Measurements from ENCODE around the gene HMCN1.

The HMCN1 gene

GRCh38 chr1:185733818-185734735 is at the start of gene HMCN1:
Gene HMCN1, plus strand, starts transcription at chr1:185734391. Its CDS starts 389 bp downstream, at chr1:185734780.
- no peak for DNase-seq (ENCODE audit: low read depth in 2 of 2)

- no peak for DNase-seq (ENCODE audit: low read depth in 2 of 2)
Measured at GRCh38 chr1:185686821-185687778, 47.1 kb upstream of the HMCN1 start.

- DNase-seq (ENCODE audit: low read depth in 2 of 2), result no peak
Measured at GRCh38 chr1:185690527-185690926, 43.7 kb upstream of the HMCN1 start.

- no peak for DNase-seq (ENCODE audit: low read depth in 2 of 2)
Measured at GRCh38 chr1:185693654-185694053, 40.5 kb upstream of the HMCN1 start.

GRCh38 chr1:185694081-185694480 is 40.1 kb upstream of the HMCN1 start:
- no peak for DNase-seq (ENCODE audit: low read depth in 2 of 2)

- DNase-seq (ENCODE audit: low read depth in 2 of 2), result no peak
Measured at GRCh38 chr1:185695299-185695698, 38.9 kb upstream of the HMCN1 start.

GRCh38 chr1:185696422-185697150 is 37.6 kb upstream of the HMCN1 start:
- DNase-seq (ENCODE audit: low read depth in 2 of 2), result no peak

GRCh38 chr1:185699874-185700273 is 34.3 kb upstream of the HMCN1 start:
- DNase-seq (ENCODE audit: low read depth in 2 of 2), result no peak

GRCh38 chr1:185701650-185702049 is 32.5 kb upstream of the HMCN1 start:
- DNase-seq (ENCODE audit: low read depth in 2 of 2), result no peak

GRCh38 chr1:185704181-185704580 is 30.0 kb upstream of the HMCN1 start:
- DNase-seq (ENCODE audit: low read depth in 2 of 2), result no peak

- no peak for DNase-seq (ENCODE audit: low read depth in 2 of 2)
Measured at GRCh38 chr1:185716095-185716494, 18.1 kb upstream of the HMCN1 start.

- DNase-seq (ENCODE audit: low read depth in 2 of 2), result no peak
Measured at GRCh38 chr1:185719021-185719420, 15.2 kb upstream of the HMCN1 start.

GRCh38 chr1:185720633-185721272 is 13.4 kb upstream of the HMCN1 start:
- DNase-seq (ENCODE audit: low read depth in 2 of 2), result no peak

- DNase-seq (ENCODE audit: low read depth in 2 of 2), result no peak
Measured at GRCh38 chr1:185721553-185721952, 12.6 kb upstream of the HMCN1 start.

- no peak for DNase-seq (ENCODE audit: low read depth in 2 of 2)
Measured at GRCh38 chr1:185722098-185722497, 12.1 kb upstream of the HMCN1 start.

GRCh38 chr1:185727726-185728125 is 6.5 kb upstream of the HMCN1 start:
- DNase-seq (ENCODE audit: low read depth in 2 of 2), result no peak

GRCh38 chr1:185731446-185731845 is 2.7 kb upstream of the HMCN1 start:
- no peak for DNase-seq (ENCODE audit: low read depth in 2 of 2)

GRCh38 chr1:185732951-185733350 is 1.2 kb upstream of the HMCN1 start:
- no peak for DNase-seq (ENCODE audit: low read depth in 2 of 2)

GRCh38 chr1:185734929-185735700 is 924 bp downstream of the HMCN1 start:
- no peak for DNase-seq (ENCODE audit: low read depth in 2 of 2)

- DNase-seq (ENCODE audit: low read depth in 2 of 2), result no peak
Measured at GRCh38 chr1:185735701-185736064, 1.5 kb downstream of the HMCN1 start.

- DNase-seq (ENCODE audit: low read depth in 2 of 2), result no peak
Measured at GRCh38 chr1:185739967-185740366, 5.8 kb downstream of the HMCN1 start.

All from stimulated activated CD8-positive, alpha-beta memory T cell treated with anti-CD3 and anti-CD28 coated beads, Interleukin-2, amount 100 ng/mL, for 48 hours (primary cell).